Nephron (organoid): ENCODE results near the gene BMPR1A.

ENCODE experiments used
- H3K27ac Mint-ChIP-seq, 3 experiments: 2 replicates each; pipeline ENCODE4 v1.8.0; 2020; ENCODE audit warnings: mixed read lengths in 3 of 3, mild to moderate bottlenecking in 2 of 3, moderate library complexity in 1 of 3
- H3K27me3 Mint-ChIP-seq: 2 replicates; pipeline ENCODE4 v1.8.0; 2021; ENCODE audit warnings: low read depth, mild to moderate bottlenecking, moderate library complexity, mixed read lengths
- H3K36me3 Mint-ChIP-seq: 2 replicates; pipeline ENCODE4 v1.8.0; 2020; ENCODE audit warnings: low read depth, mixed read lengths
- H3K4me1 Mint-ChIP-seq: 2 replicates; pipeline ENCODE4 v1.8.0; 2020; ENCODE audit warnings: mixed read lengths
- H3K4me3 Mint-ChIP-seq, 3 experiments: 2 replicates each; pipeline ENCODE4 v1.8.0; 2020; ENCODE audit warnings: mild to moderate bottlenecking in 3 of 3, mixed read lengths in 3 of 3, moderate library complexity in 2 of 3
- H3K9me3 Mint-ChIP-seq: 2 replicates; pipeline ENCODE4 v1.8.0; 2020; ENCODE audit warnings: mixed read lengths
- TF ChIP-seq, protein P1 (sequence below), 3 experiments: fragments of 200-600 bp; sonication (generic); IDR thresholded peaks; one replicate each; pipeline ENCODE4 v1.5.0; 2021; ENCODE audit warnings: antibody characterized with exemption in 3 of 3; ENCODE audit not compliant: unreplicated experiment in 3 of 3

The BMPR1A gene

DNA sequence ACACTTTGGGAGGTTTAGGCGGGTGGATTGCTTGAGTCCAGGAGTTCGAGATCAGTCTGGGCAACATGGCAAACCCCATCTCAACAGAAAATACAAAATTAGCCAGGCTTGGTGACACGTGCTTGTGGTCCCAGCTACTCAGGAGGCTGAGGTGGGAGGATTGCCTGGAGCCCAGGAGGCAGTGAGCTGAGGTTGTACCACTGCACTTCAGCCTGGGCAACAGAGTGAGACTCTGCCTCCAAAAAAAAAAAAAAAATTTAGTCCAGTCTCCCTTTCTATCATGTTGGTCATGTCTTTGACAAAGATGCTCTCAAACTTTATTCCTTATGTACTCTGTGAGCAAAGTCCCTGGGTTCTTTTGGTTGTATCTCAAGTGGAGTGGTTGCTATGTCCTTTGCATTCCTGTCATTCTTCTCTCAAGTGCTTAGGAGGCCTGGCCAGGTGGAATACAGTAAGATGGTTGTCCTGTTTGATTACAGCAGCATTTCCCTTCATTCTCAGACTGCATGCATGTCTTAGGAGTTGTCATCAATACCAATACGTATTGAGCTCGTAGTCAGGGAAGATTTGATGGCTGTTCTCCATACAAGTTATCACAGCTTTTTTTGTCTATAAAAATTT lies 115.3 kb downstream of the BMPR1A start:
- Mint-ChIP-seq H3K27me3 (no peaks in the 10 kb centered on the region), H3K27ac (peak overlapping the region; percentile 74 to 89 (median 86)), H3K36me3 (peaks cover 12% of the 10 kb centered on the region), H3K4me3 (no peak overlapping the region), H3K9me3 (no peaks in the 10 kb centered on the region), H3K4me1 (peaks cover 40% of the 10 kb centered on the region)
- TF ChIP-seq, protein P1, sequence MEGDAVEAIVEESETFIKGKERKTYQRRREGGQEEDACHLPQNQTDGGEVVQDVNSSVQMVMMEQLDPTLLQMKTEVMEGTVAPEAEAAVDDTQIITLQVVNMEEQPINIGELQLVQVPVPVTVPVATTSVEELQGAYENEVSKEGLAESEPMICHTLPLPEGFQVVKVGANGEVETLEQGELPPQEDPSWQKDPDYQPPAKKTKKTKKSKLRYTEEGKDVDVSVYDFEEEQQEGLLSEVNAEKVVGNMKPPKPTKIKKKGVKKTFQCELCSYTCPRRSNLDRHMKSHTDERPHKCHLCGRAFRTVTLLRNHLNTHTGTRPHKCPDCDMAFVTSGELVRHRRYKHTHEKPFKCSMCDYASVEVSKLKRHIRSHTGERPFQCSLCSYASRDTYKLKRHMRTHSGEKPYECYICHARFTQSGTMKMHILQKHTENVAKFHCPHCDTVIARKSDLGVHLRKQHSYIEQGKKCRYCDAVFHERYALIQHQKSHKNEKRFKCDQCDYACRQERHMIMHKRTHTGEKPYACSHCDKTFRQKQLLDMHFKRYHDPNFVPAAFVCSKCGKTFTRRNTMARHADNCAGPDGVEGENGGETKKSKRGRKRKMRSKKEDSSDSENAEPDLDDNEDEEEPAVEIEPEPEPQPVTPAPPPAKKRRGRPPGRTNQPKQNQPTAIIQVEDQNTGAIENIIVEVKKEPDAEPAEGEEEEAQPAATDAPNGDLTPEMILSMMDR (IDR thresholded peaks at IDR 0.05; ENCODE audit: unreplicated experiment in 3 of 3): no peak

DNA sequence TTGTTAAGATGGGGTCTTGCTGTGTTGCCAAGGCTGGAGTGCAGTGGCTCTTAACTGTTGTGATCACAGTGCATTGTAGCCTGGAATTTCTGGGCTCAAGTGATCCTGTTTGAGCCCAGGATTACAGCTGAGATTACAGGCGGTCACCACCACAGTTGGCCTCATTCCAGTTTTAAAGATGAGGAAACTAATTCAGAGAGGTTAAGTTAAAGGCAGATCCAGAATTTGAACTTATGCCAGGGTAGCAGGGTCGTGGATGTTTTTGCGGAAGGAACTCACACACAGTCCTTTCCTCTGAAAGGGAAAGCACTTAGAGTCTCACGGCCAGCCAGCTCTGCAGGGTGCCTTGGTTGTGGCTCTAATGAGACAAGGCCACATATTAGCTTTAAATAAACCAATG lies 116.3 kb downstream of the BMPR1A start:
- TF ChIP-seq, protein P1 (IDR thresholded peaks at IDR 0.05; ENCODE audit: unreplicated experiment in 3 of 3): no peak
- Mint-ChIP-seq H3K4me3 (no peak overlapping the region), H3K4me1 (peaks cover 33% of the 10 kb centered on the region), H3K36me3 (peaks cover 15% of the 10 kb centered on the region), H3K27me3 (no peaks in the 10 kb centered on the region), H3K9me3 (no peaks in the 10 kb centered on the region), H3K27ac (peak overlapping the region in 2 of 3 experiments; percentile 6 to 14)

DNA sequence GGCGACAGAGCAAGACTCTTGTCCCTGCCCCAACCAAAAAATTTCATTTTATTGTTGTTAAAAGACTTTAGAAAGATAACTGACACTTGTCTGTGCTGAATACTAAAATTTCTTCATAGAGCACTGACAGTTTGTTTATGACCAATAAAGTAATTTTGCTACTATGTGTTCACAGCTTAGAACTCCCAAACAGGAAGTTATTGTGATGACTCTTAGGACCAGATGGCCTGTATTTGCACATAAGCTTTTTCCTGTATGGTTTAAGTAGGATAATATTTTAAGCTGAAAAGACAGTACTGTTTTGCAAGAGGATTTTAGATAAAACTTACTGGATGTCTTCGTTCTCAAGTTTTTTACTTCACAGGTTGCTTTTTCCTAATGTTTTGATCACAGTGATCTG lies 120.3 kb downstream of the BMPR1A start:
- H3K4me3 Mint-ChIP-seq: no peak overlapping the region
- no peaks in the 10 kb centered on the region for H3K27me3 Mint-ChIP-seq

DNA sequence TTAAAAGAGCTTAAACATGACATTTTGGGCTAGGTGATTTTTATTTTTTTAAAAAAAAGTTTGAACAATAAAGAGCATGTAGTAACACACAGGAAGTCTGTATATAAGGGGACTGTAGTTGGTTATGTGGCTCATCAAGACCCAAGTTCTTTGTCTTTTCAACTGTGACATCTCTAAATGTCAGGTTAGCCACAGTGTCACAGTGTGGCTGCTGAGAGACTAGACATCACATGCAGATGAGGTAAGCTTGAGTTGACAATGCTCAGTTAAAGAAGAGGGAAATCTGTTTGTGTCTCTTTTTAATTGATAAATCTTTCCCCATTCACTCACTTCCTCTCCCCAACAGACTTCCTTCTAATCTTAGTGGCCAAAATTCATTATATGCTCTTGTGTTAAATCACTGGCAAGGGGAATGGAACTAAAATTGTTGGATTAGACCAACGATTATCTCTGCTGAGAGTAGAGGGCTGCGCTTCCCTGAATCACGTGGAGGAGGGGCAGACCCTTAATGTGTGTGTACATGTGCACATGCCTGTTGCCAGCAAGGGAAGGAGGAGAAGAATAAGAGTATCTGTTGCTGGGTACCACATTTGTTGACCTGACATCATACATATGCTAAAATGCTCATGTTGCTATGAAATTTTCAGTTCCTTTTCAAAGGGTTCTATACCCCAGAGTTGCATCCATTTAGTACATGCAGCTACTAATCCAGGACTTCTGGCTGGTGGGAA lies 122.7 kb downstream of the BMPR1A start:
- Mint-ChIP-seq H3K36me3 (peaks cover 32% of the 10 kb centered on the region), H3K27ac (peak overlapping the region; percentile 10 to 76 (median 56)), H3K9me3 (no peaks in the 10 kb centered on the region), H3K4me3 (no peak overlapping the region), H3K27me3 (no peaks in the 10 kb centered on the region), H3K4me1 (peaks cover 6% of the 10 kb centered on the region)
- TF ChIP-seq, protein P1 (IDR thresholded peaks at IDR 0.05; ENCODE audit: unreplicated experiment in 3 of 3): no peak

More for the DNA sequence above, 120.3 kb downstream of the BMPR1A start:
- peaks cover 19% of the 10 kb centered on the region for H3K4me1 Mint-ChIP-seq
- H3K27ac Mint-ChIP-seq: no peak overlapping the region
- peaks cover 29% of the 10 kb centered on the region for H3K36me3 Mint-ChIP-seq
- TF ChIP-seq, protein P1 (IDR thresholded peaks at IDR 0.05; ENCODE audit: unreplicated experiment in 3 of 3): no peak
- H3K9me3 Mint-ChIP-seq: no peaks in the 10 kb centered on the region

DNA sequence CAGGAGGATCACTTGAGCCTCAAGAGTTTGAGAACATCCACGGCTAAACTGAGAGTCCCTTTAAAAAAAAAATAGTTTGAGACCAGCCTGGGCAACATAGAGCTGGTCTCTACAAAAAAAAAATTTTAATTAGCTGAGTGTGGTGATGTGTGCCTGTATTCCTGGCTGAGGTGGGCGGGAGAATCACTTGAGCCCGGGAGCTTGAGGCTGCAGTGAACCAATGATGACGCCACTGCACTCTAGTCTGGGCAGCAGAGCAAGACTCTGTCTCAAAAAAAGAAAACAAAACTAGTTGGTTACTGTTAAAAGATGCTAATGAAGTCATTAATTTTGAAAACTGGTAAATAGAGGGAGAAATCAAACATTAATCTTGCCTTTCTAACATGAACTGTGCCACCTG lies 124.6 kb downstream of the BMPR1A start:
- H3K27ac Mint-ChIP-seq: no peak overlapping the region
- TF ChIP-seq, protein P1 (IDR thresholded peaks at IDR 0.05; ENCODE audit: unreplicated experiment in 3 of 3): no peak
- no peak overlapping the region for H3K4me3 Mint-ChIP-seq
- H3K9me3 Mint-ChIP-seq: no peaks in the 10 kb centered on the region
- H3K27me3 Mint-ChIP-seq: no peaks in the 10 kb centered on the region
- peaks cover 35% of the 10 kb centered on the region for H3K36me3 Mint-ChIP-seq
- peaks cover 6% of the 10 kb centered on the region for H3K4me1 Mint-ChIP-seq
